Heart right ventricle (tissue), 16 donors: ENCODE results near the gene EARS2. TPM values are rescaled to one million over a fixed set of nuclear protein-coding genes. Genes with fewer than 3 reads are reported as not detected.

ENCODE experiments used
- ATAC-seq, 8 donors: fragments of 200-7000 bp; cut with Tn5 transposase; one replicate each; pipeline ENCODE4 v1.9.1; 2020; ENCODE audit warnings: mild to moderate bottlenecking in 8 of 8, moderate library complexity in 8 of 8, moderate number of reproducible peaks in 1 of 8
- DNase-seq, 2 donors: peaks; one replicate each; pipeline ENCODE4 v3.0.0-alpha.2; 2020
- H3K27ac ChIP-seq, 10 donors: fragments of 200-600 bp; sonication (generic) in 2 of 10; one replicate each; pipeline versions ENCODE4 v1.5.0 to v1.8.0; 2020 to 2022; ENCODE audit warnings: mild to moderate bottlenecking in 3 of 10
- H3K27me3 ChIP-seq, 7 donors: fragments of 200-600 bp; one replicate each; pipeline ENCODE4 v1.8.0; 2021 to 2022; ENCODE audit warnings: mild to moderate bottlenecking in 2 of 7
- H3K36me3 ChIP-seq, 9 donors: fragments of 200-600 bp; sonication (generic) in 1 of 9; one replicate each; pipeline versions ENCODE4 v1.5.0 to v1.8.0; 2020 to 2022; ENCODE audit warnings: mild to moderate bottlenecking in 2 of 9
- H3K4me1 ChIP-seq, 9 donors: fragments of 200-600 bp; sonication (generic) in 1 of 9; one replicate each; pipeline versions ENCODE4 v1.5.0 to v1.8.0; 2020 to 2022; ENCODE audit warnings: mild to moderate bottlenecking in 4 of 9
- H3K4me3 ChIP-seq, 10 donors: fragments of 200-600 bp; sonication (generic) in 2 of 10; one replicate each; pipeline versions ENCODE4 v1.5.0 to v1.8.0; 2020 to 2022; ENCODE audit warnings: mild to moderate bottlenecking in 7 of 10, moderate library complexity in 2 of 10
- H3K9me3 ChIP-seq, 11 donors: fragments of 200-600 bp in 10 of 11; sonication (generic) in 2 of 11; one replicate each; pipeline versions ENCODE4 v1.5.0 to v1.8.0; 2013 to 2022; ENCODE audit warnings: mild to moderate bottlenecking in 2 of 11, control low read depth in 1 of 11, moderate library complexity in 1 of 11
- WGBS, 2 donors: extraction: QIAGEN DNeasy Blood & Tissue Kit; methylation state at CpG; one replicate each; pipeline ENCODE4 v1.1.7; 2013; ENCODE audit warnings: inconsistent platforms in 1 of 2; 5-methylcytosine and 5-hydroxymethylcytosine counted together
- intact Hi-C, 10 donors: fragments of 100-400 bp; cut with DNase I; formaldehyde crosslinking; loops; one replicate each; pipeline versions ENCODE4 v1.11.1 to v1.14.2; 2022
- polyA plus RNA-seq, 2 donors: library from polyadenylated mRNA; stranded (reverse); fragments of 200-250 nt; gene quantifications; one replicate each; pipeline ENCODE4 v1.2.3, GENCODE V29; 2013
- total RNA-seq, 10 donors: library from RNA; stranded (reverse); fragmentation: NEBNext Ultra II Directional in 3 of 10; extraction: Animal tissue kit (Norgen Biotek cat#: 25700) in 3 of 10; gene quantifications; one replicate each; pipeline versions ENCODE4 v1.2.1 to v1.2.4, GENCODE V29; 2021 to 2023
- TF ChIP-seq, protein P1 (sequence below), 9 donors: fragments of 200-600 bp; sonication (generic) in 2 of 9; IDR thresholded peaks; one replicate each; pipeline versions ENCODE4 v1.5.0 to v1.8.0; 2021 to 2022; ENCODE audit warnings: antibody characterized with exemption in 9 of 9, mild to moderate bottlenecking in 5 of 9, moderate library complexity in 1 of 9
- donor health status: Arrhythmogenic right ventricular cardiomyopathy.
- donor health status: ischemic (EF 13 %, LVEDD 7.1; RV severe dilation, severe dysfunction).
- donor health status: healthy with polysubstance abuse.
- donor health status: DM: no; HTN: yes; CAD: no.
- donor health status: DM: no; HTN: no; CAD: no.
- donor health status: ischemic (EF 25% LVEDD 6.9; RV normal size, moderate dysfunction).
- donor health status: ischemic (EF 25% LVEDD 5.7; RV mildly dilated, moderate dysfunction).
- donor health status: healthy.
- donor health status: DM: yes; HTN: yes; CAD: no.
- donor health status: Ischemic cardiomyopathy.
- donor health status: ischemic (EF 35%, LVEDD 5.7; RV mildly dilated, moderate dysfunction).
- donor health status: nonischemic (EF 11% LVEDD 7.7; RV severe dilation, severe dysfunction).
- donor health status: DM: yes; HTN: yes; CAD: no.
- donor health status: PGD.
- donor health status: ischemic (EF 29% LVEDD 5.4; RV normal size, mild dysfunction).
- donor health status: nonischemic (EF 23%, LVEDD 6.1; RV moderate dilation, normal function).

EARS2 gene
- total and polyA plus RNA-seq, 12 donors, result 13.7 to 28.7 (median 21.7) TPM

DNA sequence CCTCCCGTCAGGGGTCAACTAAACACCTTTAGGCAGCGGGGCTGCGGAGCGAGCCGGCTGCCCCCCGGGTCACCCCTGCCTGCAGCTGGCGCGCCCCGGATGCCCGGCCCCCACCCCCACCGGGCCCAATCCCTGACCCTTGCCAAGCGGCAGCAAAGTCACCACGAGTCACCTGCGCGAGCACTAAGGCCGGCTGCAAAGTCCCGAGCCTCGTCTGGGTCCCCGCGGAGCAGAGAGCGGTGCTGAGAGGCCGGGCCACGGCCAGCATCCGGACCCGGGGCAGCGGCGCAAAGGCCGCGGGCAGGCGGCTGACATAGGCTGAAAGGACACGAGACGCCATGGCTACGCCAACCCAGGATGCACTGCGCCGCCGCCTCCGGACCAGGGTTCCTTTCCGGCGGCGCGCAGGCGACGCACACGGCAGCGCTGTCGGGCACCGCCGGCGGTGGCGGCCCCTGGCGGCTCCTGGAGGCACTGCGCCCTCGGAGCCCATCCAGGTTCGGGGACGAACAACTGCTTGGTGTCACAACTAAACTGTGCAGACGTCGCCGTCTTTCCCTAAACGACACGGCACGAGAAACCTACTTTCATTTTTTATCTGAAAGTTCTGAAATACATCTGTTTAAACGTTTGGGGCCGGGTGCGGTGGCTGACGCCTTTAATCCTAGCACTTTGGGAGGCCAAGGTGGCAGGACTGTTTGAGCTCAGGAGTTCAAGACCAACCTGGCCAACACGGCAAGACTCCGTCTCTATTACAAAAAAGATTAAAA, 39.0 kb upstream of the EARS2 start, which contains the start of gene NDUFAB1:
TSS of gene NDUFAB1 (minus strand) at position 366 of the 770 bp plus-strand sequence. CDS start at position 340, 26 bp downstream.
- intact Hi-C loops, result loop anchor here in 7 of 10 donors (1.0 to 5.0 kb wide), 4 partner anchors 31 to 39 kb away; partner anchors contain the start of genes EARS2 (in 6 of the 7) and UBFD1 (in 6 of the 7)

DNA sequence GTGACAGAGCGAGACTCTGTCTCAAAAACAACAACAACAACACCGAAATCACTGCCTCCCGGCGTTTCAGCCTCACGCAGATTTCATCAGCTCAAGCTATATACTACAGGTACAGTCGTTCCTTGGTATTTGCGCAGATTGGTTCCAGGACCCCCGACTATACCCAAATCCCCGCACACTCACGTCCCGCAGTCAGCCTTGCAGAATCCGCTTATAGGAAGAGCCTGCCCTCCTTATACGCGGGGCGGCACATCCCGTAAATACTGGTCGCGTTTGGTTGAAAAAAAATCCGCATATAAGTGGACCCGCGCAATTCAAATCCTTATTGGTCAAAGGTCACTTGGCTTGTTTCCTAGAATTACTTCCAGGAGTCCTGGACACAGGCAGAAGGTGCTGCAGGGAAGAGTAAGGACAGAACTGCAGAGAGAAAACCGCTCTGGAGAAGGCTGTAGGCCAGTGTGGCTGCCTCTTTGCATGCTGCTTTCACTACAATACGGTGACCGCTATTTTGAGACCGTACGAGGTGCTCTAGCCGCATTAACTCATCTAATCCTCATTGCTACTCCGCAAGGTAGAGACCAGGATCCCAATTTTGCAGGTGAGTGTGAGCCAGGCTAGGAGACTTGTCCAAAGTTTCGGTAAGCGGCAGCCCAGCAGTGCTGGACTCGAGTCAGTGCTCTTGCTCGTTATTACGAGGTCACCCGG, 38.2 kb upstream of the EARS2 start:
- Histone ChIP-seq H3K9me3 (no peaks in the 10 kb centered on the region), H3K4me1 (peaks cover 7 to 46% (median 27%) of the 10 kb centered on the region in 9 donors), H3K4me3 (peak overlapping the region; percentile 55 to 100 (median 96)), H3K27me3 (no peaks in the 10 kb centered on the region), H3K27ac (peak overlapping the region; percentile 78 to 96 (median 94)), H3K36me3 (peaks cover 0 to 44% (median 14%) of the 10 kb centered on the region in 9 donors)
- WGBS, 2 donors, result 14 to 18% methylated on average over 34 of the region's 34 CpGs
- TF ChIP-seq, protein P1, sequence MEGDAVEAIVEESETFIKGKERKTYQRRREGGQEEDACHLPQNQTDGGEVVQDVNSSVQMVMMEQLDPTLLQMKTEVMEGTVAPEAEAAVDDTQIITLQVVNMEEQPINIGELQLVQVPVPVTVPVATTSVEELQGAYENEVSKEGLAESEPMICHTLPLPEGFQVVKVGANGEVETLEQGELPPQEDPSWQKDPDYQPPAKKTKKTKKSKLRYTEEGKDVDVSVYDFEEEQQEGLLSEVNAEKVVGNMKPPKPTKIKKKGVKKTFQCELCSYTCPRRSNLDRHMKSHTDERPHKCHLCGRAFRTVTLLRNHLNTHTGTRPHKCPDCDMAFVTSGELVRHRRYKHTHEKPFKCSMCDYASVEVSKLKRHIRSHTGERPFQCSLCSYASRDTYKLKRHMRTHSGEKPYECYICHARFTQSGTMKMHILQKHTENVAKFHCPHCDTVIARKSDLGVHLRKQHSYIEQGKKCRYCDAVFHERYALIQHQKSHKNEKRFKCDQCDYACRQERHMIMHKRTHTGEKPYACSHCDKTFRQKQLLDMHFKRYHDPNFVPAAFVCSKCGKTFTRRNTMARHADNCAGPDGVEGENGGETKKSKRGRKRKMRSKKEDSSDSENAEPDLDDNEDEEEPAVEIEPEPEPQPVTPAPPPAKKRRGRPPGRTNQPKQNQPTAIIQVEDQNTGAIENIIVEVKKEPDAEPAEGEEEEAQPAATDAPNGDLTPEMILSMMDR (IDR thresholded peaks at IDR 0.05), result no peak
- intact Hi-C loops, result loop anchor here in 2 of 10 donors (2.0 to 5.0 kb wide), 2 partner anchors 31 to 38 kb away; partner anchors contain the start of genes EARS2 (in 1 of the 2) and UBFD1 (in 1 of the 2)
- DNase-seq (no peak), ATAC-seq (peak in 3 of 8 donors; percentile 10 to 19 (median 14))

More for the DNA sequence above, 39.0 kb upstream of the EARS2 start, which contains the start of gene NDUFAB1:
- DNase-seq (peak; percentile 89 to 93), ATAC-seq (peak; percentile 95 to 99 (median 98))
- Histone ChIP-seq H3K9me3 (no peaks in the 10 kb centered on the region), H3K27me3 (no peaks in the 10 kb centered on the region), H3K27ac (peak within 1 kb of the TSS; percentile 78 to 96 (median 94)), H3K36me3 (peaks cover 0 to 44% (median 8%) of the 10 kb centered on the region in 9 donors), H3K4me3 (peak within 1 kb of the TSS; percentile 55 to 100 (median 96)), H3K4me1 (peaks cover 7 to 46% (median 27%) of the 10 kb centered on the region in 9 donors)
- TF ChIP-seq, protein P1 (IDR thresholded peaks at IDR 0.05), result peak; percentile 99 to 100 (median 100)
- WGBS, 2 donors, result 2% methylated on average over 65 to 67 of the region's 67 CpGs

DNA sequence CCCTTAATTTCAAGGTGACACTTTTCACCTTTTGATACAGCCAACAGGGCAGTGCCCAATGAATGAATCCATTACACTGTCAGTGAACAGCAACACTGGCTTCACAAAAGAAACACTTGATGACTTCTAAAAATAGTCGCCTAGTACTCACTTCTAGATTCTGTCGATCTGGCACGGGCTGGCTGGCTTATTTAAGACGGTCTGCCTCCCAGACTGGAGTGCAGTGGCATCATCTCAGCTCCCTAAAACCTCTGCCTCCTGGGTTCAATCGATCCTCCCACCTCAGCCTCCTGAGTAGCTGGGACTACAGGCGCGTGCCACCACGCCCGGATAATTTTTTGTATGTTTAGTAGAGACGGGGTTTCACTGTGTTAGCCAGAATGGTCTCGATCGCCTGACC, 37.0 kb upstream of the EARS2 start:
- Histone ChIP-seq H3K9me3 (no peaks in the 10 kb centered on the region), H3K4me3 (peak overlapping the region in 5 of 10 donors; percentile 80 to 100 (median 96)), H3K27ac (peak overlapping the region in 9 of 10 donors; percentile 2 to 96 (median 94)), H3K4me1 (peaks cover 7 to 46% (median 27%) of the 10 kb centered on the region in 9 donors), H3K36me3 (peaks cover 0 to 56% (median 23%) of the 10 kb centered on the region in 9 donors), H3K27me3 (no peaks in the 10 kb centered on the region)
- intact Hi-C loops, result loop anchor here in 1 of 10 donors (2.0 kb wide), 1 partner anchor 29 kb away; no protein-coding TSS in a partner anchor
- ATAC-seq, result peak in 5 of 8 donors; percentile 37 to 69 (median 56)
- WGBS, 2 donors, result 73 to 80% methylated on average over 12 of the region's 12 CpGs
- peak in 1 of 2 donors; percentile 41 for DNase-seq
- TF ChIP-seq, protein P1 (IDR thresholded peaks at IDR 0.05), result no peak

DNA sequence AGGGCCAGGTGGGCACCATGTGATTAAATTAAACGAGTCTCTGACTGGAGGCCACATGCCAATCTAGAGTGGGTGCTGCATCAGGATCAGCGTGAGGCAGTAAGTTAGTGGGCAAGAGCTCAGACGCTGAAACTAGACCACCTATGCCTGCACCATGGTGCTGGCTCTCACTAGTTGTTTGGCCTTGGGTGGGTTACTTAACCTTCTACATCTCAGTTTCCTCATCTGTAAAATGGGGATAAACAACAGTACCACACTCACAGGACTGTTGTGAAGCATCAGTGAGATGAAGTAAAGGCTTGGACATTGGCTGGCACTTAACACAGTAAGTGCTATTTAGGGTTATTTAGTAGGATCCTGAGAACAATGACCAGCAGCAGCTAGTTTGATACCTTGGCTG, 33.0 kb upstream of the EARS2 start:
- DNase-seq, result no peak
- WGBS, 2 donors, result 86 to 95% methylated on average over 3 of the region's 3 CpGs

More for the DNA sequence above, 33.0 kb upstream of the EARS2 start:
- Histone ChIP-seq H3K4me1 (peaks cover 7 to 55% (median 34%) of the 10 kb centered on the region in 9 donors), H3K4me3 (no peak overlapping the region), H3K27me3 (no peaks in the 10 kb centered on the region), H3K9me3 (no peaks in the 10 kb centered on the region), H3K36me3 (peaks cover 0 to 96% (median 42%) of the 10 kb centered on the region in 9 donors), H3K27ac (no peak overlapping the region)
- TF ChIP-seq, protein P1 (IDR thresholded peaks at IDR 0.05), result no peak
- no peak for ATAC-seq
- intact Hi-C loops, result no loop called here
